OCI-LY7 (cell line): ENCODE data around the gene SLCO4A1.

Experiments
- EZH2phosphoT487 ChIP-seq: fragments of 200-600 bp; sonication (generic); IDR thresholded peaks from 2 replicates; pipeline ENCODE4 v1.6.1; 2018; ENCODE audit warnings: low read depth, borderline replicate concordance, mild to moderate bottlenecking, mixed run types, antibody characterized with exemption, low read length, moderate library complexity, mixed read lengths
- TF ChIP-seq, protein P1 (sequence below): fragments of 200-600 bp; sonication (generic); conservative IDR thresholded peaks from 2 replicates; pipeline ENCODE4 v1.5.1; 2014; ENCODE audit warnings: mild to moderate bottlenecking, antibody characterized with exemption, low read length, moderate library complexity, mixed read lengths

DNA sequence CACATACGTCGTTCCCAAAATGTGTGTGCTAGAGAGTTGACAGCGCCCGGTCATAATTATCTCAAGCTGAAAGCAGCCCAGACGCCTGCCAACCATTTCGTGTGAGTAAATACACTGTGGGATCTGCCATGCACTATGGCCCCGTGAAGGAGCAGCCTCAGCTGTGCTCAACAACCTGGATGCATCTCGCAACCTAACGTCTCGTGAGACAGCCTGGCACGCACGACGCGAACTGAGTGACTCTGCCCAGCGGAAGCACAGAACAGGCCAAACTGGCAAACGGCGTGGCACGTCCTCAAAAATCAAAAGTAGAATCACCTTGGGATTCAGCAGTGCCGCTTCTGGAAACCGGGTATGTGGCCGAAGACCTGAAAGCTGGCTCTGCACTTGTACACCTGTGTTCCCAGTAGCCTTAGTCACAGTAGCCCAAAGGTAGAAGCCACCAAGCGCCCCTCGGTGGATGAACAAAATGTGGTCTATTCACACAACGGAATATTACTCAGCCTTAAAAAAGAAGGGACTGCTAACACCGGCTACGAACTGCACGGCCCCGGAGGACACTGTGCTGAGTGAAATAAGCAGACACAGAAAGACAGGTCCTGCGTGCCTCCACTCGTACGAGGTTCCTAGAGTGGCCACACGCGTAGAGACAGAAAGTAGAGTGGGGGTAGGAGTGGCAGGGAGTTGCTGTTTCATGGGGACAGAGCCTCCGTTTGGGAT, 27.2 kb upstream of the SLCO4A1 start:
- TF ChIP-seq, protein P1, sequence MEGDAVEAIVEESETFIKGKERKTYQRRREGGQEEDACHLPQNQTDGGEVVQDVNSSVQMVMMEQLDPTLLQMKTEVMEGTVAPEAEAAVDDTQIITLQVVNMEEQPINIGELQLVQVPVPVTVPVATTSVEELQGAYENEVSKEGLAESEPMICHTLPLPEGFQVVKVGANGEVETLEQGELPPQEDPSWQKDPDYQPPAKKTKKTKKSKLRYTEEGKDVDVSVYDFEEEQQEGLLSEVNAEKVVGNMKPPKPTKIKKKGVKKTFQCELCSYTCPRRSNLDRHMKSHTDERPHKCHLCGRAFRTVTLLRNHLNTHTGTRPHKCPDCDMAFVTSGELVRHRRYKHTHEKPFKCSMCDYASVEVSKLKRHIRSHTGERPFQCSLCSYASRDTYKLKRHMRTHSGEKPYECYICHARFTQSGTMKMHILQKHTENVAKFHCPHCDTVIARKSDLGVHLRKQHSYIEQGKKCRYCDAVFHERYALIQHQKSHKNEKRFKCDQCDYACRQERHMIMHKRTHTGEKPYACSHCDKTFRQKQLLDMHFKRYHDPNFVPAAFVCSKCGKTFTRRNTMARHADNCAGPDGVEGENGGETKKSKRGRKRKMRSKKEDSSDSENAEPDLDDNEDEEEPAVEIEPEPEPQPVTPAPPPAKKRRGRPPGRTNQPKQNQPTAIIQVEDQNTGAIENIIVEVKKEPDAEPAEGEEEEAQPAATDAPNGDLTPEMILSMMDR, result no peak
- TF ChIP-seq EZH2phosphoT487, result no peak
